Gastrocnemius medialis (tissue), 4 donors: ENCODE data around the gene MTX2. TPM values are rescaled to one million over a fixed set of nuclear protein-coding genes. Genes with fewer than 3 reads are reported as not detected.

Experiments used
- ATAC-seq, 2 donors: fragments of 150-250 bp; one replicate each; pipeline ENCODE4 v1.9.1; 2016
- DNase-seq, 2 donors: peaks; one replicate each; pipeline ENCODE4 v3.0.0-alpha.2; 2019
- H3K27ac ChIP-seq, 4 donors: fragments of 200-600 bp; sonication (generic); 1 replicate in 1 of 4; 2 replicates in 3 of 4; pipeline ENCODE4 v1.5.1; 2016 to 2018; ENCODE audit warnings: mild to moderate bottlenecking in 2 of 4, moderate library complexity in 1 of 4
- H3K27me3 ChIP-seq, 3 donors: fragments of 200-600 bp; sonication (generic) in 2 of 3; 1 replicate in 1 of 3; 2 replicates in 2 of 3; pipeline versions ENCODE4 v1.5.1 to v1.6.0; 2016 to 2019; ENCODE audit warnings: mild to moderate bottlenecking in 1 of 3, moderate library complexity in 1 of 3
- H3K36me3 ChIP-seq, 2 donors: fragments of 200-600 bp; sonication (generic) in 1 of 2; one replicate each; pipeline ENCODE4 v1.5.1; 2017 to 2018
- H3K4me1 ChIP-seq, 2 donors: fragments of 200-600 bp; sonication (generic) in 1 of 2; one replicate each; pipeline ENCODE4 v1.5.1; 2016 to 2017; ENCODE audit warnings: mild to moderate bottlenecking in 2 of 2
- H3K4me3 ChIP-seq, 4 donors: fragments of 200-600 bp; sonication (generic) in 3 of 4; 1 replicate in 1 of 4; 2 replicates in 3 of 4; pipeline ENCODE4 v1.5.1; 2016 to 2019; ENCODE audit warnings: mild to moderate bottlenecking in 2 of 4
- H3K9me3 ChIP-seq, 3 donors: fragments of 200-600 bp; sonication (generic) in 2 of 3; 1 replicate in 1 of 3; 2 replicates in 2 of 3; pipeline ENCODE4 v1.5.1; 2016 to 2019
- POLR2A ChIP-seq, 2 donors: fragments of 450-650 bp; IDR thresholded peaks; one replicate each; pipeline ENCODE4 v1.6.1; 2017; ENCODE audit warnings: antibody characterized with exemption in 2 of 2, mild to moderate bottlenecking in 2 of 2, moderate library complexity in 2 of 2
- in situ Hi-C, 4 donors: fragments of 200-750 bp; cut with MboI; loops; one replicate each; pipeline versions ENCODE4 v1.15.0 to v1.8.0; 2017; ENCODE audit warnings: low sequenced_read_pairs in 4 of 4
- intact Hi-C: fragments of 100-400 bp; cut with DNase I; formaldehyde crosslinking; loops from one replicate; pipeline ENCODE4 v1.15.1; 2023; ENCODE audit warnings: low total_unique reads
- total RNA-seq, 4 donors: library from RNA; depleted of rRNA; stranded (reverse); fragments of >200 nt; gene quantifications; one replicate each; pipeline versions ENCODE4 v1.1.0 to v1.2.3, GENCODE V29; 2016
- TF ChIP-seq, protein P1 (sequence below), 5 experiments: fragments of 450-650 bp in 3 of 5; fragments of 200-600 bp in 2 of 5; sonication (generic) in 2 of 5; IDR thresholded peaks in 4 of 5; conservative IDR thresholded peaks in 1 of 5; 1 replicate in 4 of 5; 2 replicates in 1 of 5; pipeline ENCODE4 v1.5.1; 2016 to 2019; ENCODE audit warnings: antibody characterized with exemption in 5 of 5, mild to moderate bottlenecking in 3 of 5, moderate library complexity in 3 of 5

Gene MTX2
- total RNA-seq, 4 donors from 2014 or later, result 35.8 to 43.3 (median 39.1) TPM

DNA sequence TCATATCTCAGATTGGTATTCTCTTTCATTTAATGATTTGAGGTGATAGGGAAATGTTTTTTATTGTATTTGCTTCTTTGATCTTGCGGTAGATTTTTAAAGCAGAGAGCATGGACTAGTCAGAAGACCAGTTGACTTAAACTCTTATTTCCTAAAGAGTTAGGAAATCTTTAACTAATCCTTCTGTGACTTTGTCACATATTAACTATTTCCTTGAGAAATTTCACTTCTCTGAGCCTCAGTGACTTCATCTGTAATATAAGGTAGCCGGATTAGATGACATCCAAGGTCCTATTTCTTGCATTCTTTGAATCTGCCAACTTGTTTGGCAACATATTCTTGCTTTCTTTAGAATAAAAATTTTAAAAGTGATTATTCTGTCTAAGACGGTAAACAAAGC, 55.6 kb downstream of the MTX2 start:
- DNase-seq (no peak), ATAC-seq (no peak)
- no peaks in the 10 kb centered on the region for H3K27me3 ChIP-seq
- intact Hi-C loops, result no loop called here
- in situ Hi-C loops, result no loop called here
- H3K27ac ChIP-seq, result no peak overlapping the region
- H3K9me3 ChIP-seq, result no peaks in the 10 kb centered on the region
- TF ChIP-seq, protein P1, sequence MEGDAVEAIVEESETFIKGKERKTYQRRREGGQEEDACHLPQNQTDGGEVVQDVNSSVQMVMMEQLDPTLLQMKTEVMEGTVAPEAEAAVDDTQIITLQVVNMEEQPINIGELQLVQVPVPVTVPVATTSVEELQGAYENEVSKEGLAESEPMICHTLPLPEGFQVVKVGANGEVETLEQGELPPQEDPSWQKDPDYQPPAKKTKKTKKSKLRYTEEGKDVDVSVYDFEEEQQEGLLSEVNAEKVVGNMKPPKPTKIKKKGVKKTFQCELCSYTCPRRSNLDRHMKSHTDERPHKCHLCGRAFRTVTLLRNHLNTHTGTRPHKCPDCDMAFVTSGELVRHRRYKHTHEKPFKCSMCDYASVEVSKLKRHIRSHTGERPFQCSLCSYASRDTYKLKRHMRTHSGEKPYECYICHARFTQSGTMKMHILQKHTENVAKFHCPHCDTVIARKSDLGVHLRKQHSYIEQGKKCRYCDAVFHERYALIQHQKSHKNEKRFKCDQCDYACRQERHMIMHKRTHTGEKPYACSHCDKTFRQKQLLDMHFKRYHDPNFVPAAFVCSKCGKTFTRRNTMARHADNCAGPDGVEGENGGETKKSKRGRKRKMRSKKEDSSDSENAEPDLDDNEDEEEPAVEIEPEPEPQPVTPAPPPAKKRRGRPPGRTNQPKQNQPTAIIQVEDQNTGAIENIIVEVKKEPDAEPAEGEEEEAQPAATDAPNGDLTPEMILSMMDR (IDR thresholded peaks at IDR 0.05 in 4 of 5, conservative IDR thresholded peaks at IDR 0.05 in 1 of 5), result no peak
- TF ChIP-seq POLR2A (IDR thresholded peaks at IDR 0.05), result no peak
- peaks cover 0 to 15% of the 10 kb centered on the region in 2 donors for H3K36me3 ChIP-seq
- peaks cover 0 to 5% of the 10 kb centered on the region in 2 donors for H3K4me1 ChIP-seq
- no peak overlapping the region for H3K4me3 ChIP-seq

DNA sequence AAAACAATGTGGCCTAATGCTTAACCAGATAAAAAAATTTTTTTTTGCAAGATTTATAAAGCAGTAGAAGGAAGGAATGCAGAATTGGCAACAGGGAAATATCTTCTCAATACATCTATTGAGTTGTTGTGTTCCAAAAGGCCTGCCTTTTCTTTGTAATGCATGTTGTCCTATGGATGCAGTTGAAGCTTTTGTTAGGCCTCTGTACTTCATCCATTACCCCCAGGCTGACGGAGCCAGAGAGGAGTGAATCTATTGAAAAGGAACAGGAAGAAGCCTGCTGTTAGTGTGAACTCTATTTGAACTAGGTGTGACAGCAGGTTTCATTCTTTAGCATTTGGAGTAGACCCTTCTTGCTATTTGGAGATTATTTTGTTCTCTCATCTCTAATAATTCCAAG, 56.5 kb downstream of the MTX2 start:
- intact Hi-C loops, result no loop called here
- Histone ChIP-seq H3K4me1 (peaks cover 0 to 5% of the 10 kb centered on the region in 2 donors), H3K9me3 (no peaks in the 10 kb centered on the region), H3K27ac (no peak overlapping the region), H3K36me3 (peaks cover 0 to 19% of the 10 kb centered on the region in 2 donors), H3K4me3 (no peak overlapping the region), H3K27me3 (no peaks in the 10 kb centered on the region)
- in situ Hi-C loops, result no loop called here
- DNase-seq (no peak), ATAC-seq (no peak)
- no peak for TF ChIP-seq POLR2A (IDR thresholded peaks at IDR 0.05)
- TF ChIP-seq, protein P1 (IDR thresholded peaks at IDR 0.05 in 4 of 5, conservative IDR thresholded peaks at IDR 0.05 in 1 of 5), result no peak

DNA sequence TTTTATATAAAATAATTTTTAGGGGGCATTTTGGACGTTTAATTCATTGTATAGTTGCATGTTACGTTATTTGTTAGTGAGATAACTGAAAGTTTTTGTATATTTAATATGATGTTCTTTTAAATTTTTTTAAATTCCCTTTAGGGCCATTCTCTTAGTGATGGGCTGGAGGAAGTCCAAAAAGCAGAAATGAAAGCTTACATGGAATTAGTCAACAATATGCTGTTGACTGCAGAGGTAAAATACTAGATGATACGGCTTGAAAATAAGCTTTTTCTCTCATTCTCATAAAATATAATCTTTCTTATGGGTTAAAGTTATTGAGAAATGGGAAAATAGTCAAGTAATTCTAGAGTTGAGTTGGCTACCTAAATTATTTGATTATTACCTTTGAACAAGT, 58.9 kb downstream of the MTX2 start:
- H3K27me3 ChIP-seq, result no peaks in the 10 kb centered on the region
- TF ChIP-seq, protein P1 (IDR thresholded peaks at IDR 0.05 in 4 of 5, conservative IDR thresholded peaks at IDR 0.05 in 1 of 5), result no peak
- TF ChIP-seq POLR2A (IDR thresholded peaks at IDR 0.05), result no peak
- ATAC-seq (no peak), DNase-seq (no peak)
- intact Hi-C loops, result no loop called here
- H3K9me3 ChIP-seq, result no peaks in the 10 kb centered on the region
- H3K4me1 ChIP-seq, result no peaks in the 10 kb centered on the region
- peaks cover 0 to 24% of the 10 kb centered on the region in 2 donors for H3K36me3 ChIP-seq
- in situ Hi-C loops, result no loop called here
- no peak overlapping the region for H3K27ac ChIP-seq
- H3K4me3 ChIP-seq, result no peak overlapping the region

DNA sequence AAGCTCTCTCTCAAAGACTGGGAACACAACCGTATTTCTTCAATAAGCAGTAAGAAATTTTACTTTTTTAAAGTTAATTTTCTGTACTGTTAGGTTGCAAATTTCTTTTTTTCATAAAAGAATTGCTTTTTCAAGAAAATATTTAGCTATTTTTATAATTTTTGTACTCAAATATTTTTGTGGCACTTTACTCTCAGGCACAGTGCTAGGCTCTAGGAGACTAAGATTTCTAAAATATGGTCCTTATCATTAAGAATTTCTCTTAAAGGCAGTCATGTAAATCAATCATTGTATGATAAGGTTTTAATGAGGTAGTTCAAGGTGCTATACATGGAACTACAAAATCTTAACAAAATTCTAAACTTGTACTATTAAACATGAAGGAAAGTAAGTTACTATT, 61.4 kb downstream of the MTX2 start:
- no peak for TF ChIP-seq POLR2A (IDR thresholded peaks at IDR 0.05)
- TF ChIP-seq, protein P1 (IDR thresholded peaks at IDR 0.05 in 4 of 5, conservative IDR thresholded peaks at IDR 0.05 in 1 of 5), result no peak
- H3K4me3 ChIP-seq, result no peak overlapping the region
- H3K27ac ChIP-seq, result no peak overlapping the region
- in situ Hi-C loops (no loop called here), intact Hi-C loops (no loop called here)
- DNase-seq (no peak), ATAC-seq (no peak)
- H3K36me3 ChIP-seq, result peaks cover 0 to 24% of the 10 kb centered on the region in 2 donors
- H3K27me3 ChIP-seq, result no peaks in the 10 kb centered on the region
- H3K9me3 ChIP-seq, result no peaks in the 10 kb centered on the region
- no peaks in the 10 kb centered on the region for H3K4me1 ChIP-seq

DNA sequence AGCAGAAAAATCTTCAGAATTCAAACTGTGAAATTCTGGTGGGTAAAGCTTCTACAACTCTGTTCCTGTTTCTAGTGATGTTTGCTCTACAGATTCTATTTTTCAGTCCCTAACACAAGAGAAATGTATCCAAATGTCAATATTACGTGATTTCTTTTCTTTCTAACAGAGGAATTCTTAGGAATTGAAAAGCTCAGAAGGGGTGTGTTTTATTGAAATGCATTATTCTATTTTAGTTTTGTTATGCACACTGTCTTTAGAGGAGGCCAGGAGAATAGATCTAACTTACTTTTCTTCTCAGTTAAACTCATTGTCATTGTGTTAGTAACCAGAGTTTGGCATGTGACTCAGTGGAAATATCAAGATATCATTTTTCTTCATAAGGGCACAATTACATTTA, 62.4 kb downstream of the MTX2 start:
- no peak overlapping the region for H3K4me3 ChIP-seq
- H3K27ac ChIP-seq, result no peak overlapping the region
- no peaks in the 10 kb centered on the region for H3K4me1 ChIP-seq
- intact Hi-C loops, result no loop called here
- in situ Hi-C loops, result no loop called here
- TF ChIP-seq, protein P1 (IDR thresholded peaks at IDR 0.05 in 4 of 5, conservative IDR thresholded peaks at IDR 0.05 in 1 of 5), result no peak
- TF ChIP-seq POLR2A (IDR thresholded peaks at IDR 0.05), result no peak
- ATAC-seq, result no peak
- H3K9me3 ChIP-seq, result no peaks in the 10 kb centered on the region
- DNase-seq, result no peak
- no peaks in the 10 kb centered on the region for H3K27me3 ChIP-seq
- peaks cover 0 to 24% of the 10 kb centered on the region in 2 donors for H3K36me3 ChIP-seq
